NT2/D1 (cell line): ENCODE measurements around the gene GRIK2.

Source experiments
- SUZ12 ChIP-seq: IDR thresholded peaks from 2 replicates; pipeline ENCODE4 v1.6.1; 2011; ENCODE audit not compliant: insufficient read length, insufficient read depth; ENCODE audit errors: extremely low read depth
- YY1 ChIP-seq: IDR thresholded peaks from 2 replicates; pipeline ENCODE4 v1.6.1; 2011; ENCODE audit not compliant: insufficient read length, insufficient read depth

- no peak for TF ChIP-seq YY1
- TF ChIP-seq SUZ12, result no peak
These were observed 64.8 kb downstream of the GRIK2 start for GRCh38 chr6:101458336-101458735.
